Heart left ventricle (tissue), 13 donors: ENCODE measurements around the gene FCRL6.

Source experiments
- POLR2A ChIP-seq, 2 donors: fragments of 450-650 bp; IDR thresholded peaks; one replicate each; pipeline ENCODE4 v1.6.1; 2017; ENCODE audit warnings: antibody characterized with exemption in 2 of 2, mild to moderate bottlenecking in 2 of 2, moderate library complexity in 2 of 2
- TF ChIP-seq, protein P1 (sequence below), 12 donors: fragments of 200-600 bp; sonication (generic) in 4 of 12; IDR thresholded peaks; one replicate each; pipeline versions ENCODE4 v1.5.0 to v1.8.0; 2018 to 2022; ENCODE audit warnings: antibody characterized with exemption in 12 of 12, mild to moderate bottlenecking in 5 of 12
- donor health status: ischemic (EF 13 %, LVEDD 7.1; RV severe dilation, severe dysfunction).
- donor health status: DM: no; HTN: yes; CAD: no.
- donor health status: DM: no; HTN: no; CAD: no.
- donor health status: ischemic (EF 25% LVEDD 6.9; RV normal size, moderate dysfunction).
- donor health status: ischemic (EF 25% LVEDD 5.7; RV mildly dilated, moderate dysfunction).
- donor health status: ischemic (EF 35%, LVEDD 5.7; RV mildly dilated, moderate dysfunction).
- donor health status: nonischemic (EF 11% LVEDD 7.7; RV severe dilation, severe dysfunction).
- donor health status: DM: yes; HTN: yes; CAD: no.
- donor health status: PGD.
- donor health status: ischemic (EF 29% LVEDD 5.4; RV normal size, mild dysfunction).
- donor health status: nonischemic (EF 23%, LVEDD 6.1; RV moderate dilation, normal function).

GRCh38 chr1:159827549-159827948 lies 25.4 kb downstream of the FCRL6 start:
- TF ChIP-seq, protein P1, sequence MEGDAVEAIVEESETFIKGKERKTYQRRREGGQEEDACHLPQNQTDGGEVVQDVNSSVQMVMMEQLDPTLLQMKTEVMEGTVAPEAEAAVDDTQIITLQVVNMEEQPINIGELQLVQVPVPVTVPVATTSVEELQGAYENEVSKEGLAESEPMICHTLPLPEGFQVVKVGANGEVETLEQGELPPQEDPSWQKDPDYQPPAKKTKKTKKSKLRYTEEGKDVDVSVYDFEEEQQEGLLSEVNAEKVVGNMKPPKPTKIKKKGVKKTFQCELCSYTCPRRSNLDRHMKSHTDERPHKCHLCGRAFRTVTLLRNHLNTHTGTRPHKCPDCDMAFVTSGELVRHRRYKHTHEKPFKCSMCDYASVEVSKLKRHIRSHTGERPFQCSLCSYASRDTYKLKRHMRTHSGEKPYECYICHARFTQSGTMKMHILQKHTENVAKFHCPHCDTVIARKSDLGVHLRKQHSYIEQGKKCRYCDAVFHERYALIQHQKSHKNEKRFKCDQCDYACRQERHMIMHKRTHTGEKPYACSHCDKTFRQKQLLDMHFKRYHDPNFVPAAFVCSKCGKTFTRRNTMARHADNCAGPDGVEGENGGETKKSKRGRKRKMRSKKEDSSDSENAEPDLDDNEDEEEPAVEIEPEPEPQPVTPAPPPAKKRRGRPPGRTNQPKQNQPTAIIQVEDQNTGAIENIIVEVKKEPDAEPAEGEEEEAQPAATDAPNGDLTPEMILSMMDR (IDR thresholded peaks at IDR 0.05) = no peak
- TF ChIP-seq POLR2A (IDR thresholded peaks at IDR 0.05) = no peak
